Spleen (tissue), 11 donors: ENCODE results near the gene PHF3. TPM values are rescaled to one million over a fixed set of nuclear protein-coding genes. Genes with fewer than 3 reads are reported as not detected.

Experiments used
- DNase-seq: peaks from one replicate; pipeline ENCODE4 v3.0.0-alpha.2; 2020
- H3K27ac ChIP-seq, 8 donors: fragments of 200-600 bp; sonication (generic) in 7 of 8; 1 replicate in 4 of 8; 2 replicates in 4 of 8; pipeline versions ENCODE4 v1.5.0 to v1.8.0; 2016 to 2021; ENCODE audit warnings: inconsistent platforms in 4 of 8, mild to moderate bottlenecking in 4 of 8, moderate library complexity in 1 of 8
- H3K27me3 ChIP-seq, 7 donors: fragments of 200-600 bp; sonication (generic) in 6 of 7; replicated peaks in 1 of 7; 1 replicate in 4 of 7; 2 replicates in 3 of 7; pipeline versions ENCODE4 v1.5.0 to v1.8.0; 2016 to 2021; ENCODE audit warnings: inconsistent platforms in 3 of 7, mild to moderate bottlenecking in 1 of 7
- H3K36me3 ChIP-seq, 6 donors: fragments of 200-600 bp; sonication (generic) in 5 of 6; 1 replicate in 4 of 6; 2 replicates in 2 of 6; pipeline versions ENCODE4 v1.5.0 to v1.8.0; 2016 to 2021; ENCODE audit warnings: inconsistent platforms in 2 of 6
- H3K4me1 ChIP-seq, 6 donors: fragments of 200-600 bp; sonication (generic) in 5 of 6; 1 replicate in 3 of 6; 2 replicates in 3 of 6; pipeline versions ENCODE4 v1.5.0 to v1.8.0; 2016 to 2021; ENCODE audit warnings: inconsistent platforms in 3 of 6
- H3K4me3 ChIP-seq, 8 donors: fragments of 200-600 bp; sonication (generic) in 7 of 8; 1 replicate in 4 of 8; 2 replicates in 4 of 8; pipeline versions ENCODE4 v1.5.0 to v1.8.0; 2016 to 2021; ENCODE audit warnings: inconsistent platforms in 4 of 8, mild to moderate bottlenecking in 4 of 8, moderate library complexity in 2 of 8
- H3K9me3 ChIP-seq, 8 donors: fragments of 200-600 bp; sonication (generic) in 7 of 8; 1 replicate in 4 of 8; 2 replicates in 4 of 8; pipeline versions ENCODE4 v1.5.0 to v1.8.0; 2016 to 2021; ENCODE audit warnings: inconsistent platforms in 4 of 8
- CTCF ChIP-seq, 11 experiments: fragments of 200-600 bp in 7 of 11; fragments of 450-650 bp in 4 of 11; sonication (generic) in 4 of 11; IDR thresholded peaks in 8 of 11; conservative IDR thresholded peaks in 3 of 11; 1 replicate in 7 of 11; 2 replicates in 4 of 11; pipeline versions ENCODE4 v1.4.0 to v1.8.0; 2016 to 2021; ENCODE audit warnings: antibody characterized with exemption in 11 of 11, inconsistent platforms in 4 of 11, mild to moderate bottlenecking in 1 of 11
- POLR2A ChIP-seq, 3 donors: fragments of 450-650 bp; IDR thresholded peaks; one replicate each; pipeline ENCODE4 v1.5.1; 2017; ENCODE audit warnings: antibody characterized with exemption in 3 of 3, mild to moderate bottlenecking in 1 of 3
- POLR2AphosphoS5 ChIP-seq, 3 donors: sonication (generic); formaldehyde crosslinking; IDR thresholded peaks; one replicate each; pipeline ENCODE4 v1.5.1; 2017; ENCODE audit warnings: antibody characterized with exemption in 3 of 3
- WGBS, 5 donors: extraction: QIAGEN DNeasy Blood & Tissue Kit in 3 of 5; methylation state at CpG; one replicate each; pipeline versions ENCODE4 v1.1.5 to v1.1.7; 2013 to 2018; 5-methylcytosine and 5-hydroxymethylcytosine counted together
- intact Hi-C: fragments of 100-400 bp; cut with DNase I; formaldehyde crosslinking; loops from one replicate; pipeline ENCODE4 v1.15.0; 2023; ENCODE audit warnings: low total_unique reads
- polyA plus RNA-seq, 3 donors: library from polyadenylated mRNA; stranded (reverse); fragments of 200-250 nt; gene quantifications; one replicate each; pipeline ENCODE4 v1.2.1, GENCODE V29; 2013
- total RNA-seq, 7 donors: library from RNA; depleted of rRNA in 3 of 7; stranded (reverse); fragments of >200 nt in 3 of 7; fragmentation: NEBNext Ultra II Directional in 4 of 7; extraction: Animal tissue kit (Norgen Biotek cat#: 25700) in 4 of 7; gene quantifications; one replicate each; pipeline versions ENCODE4 v1.1.0 to v1.2.1, GENCODE V29; 2016 to 2021
- donor health status: healthy with polysubstance abuse.
- donor health status: DM: no; HTN: no; CAD: no; lungs with moderate emphysema.
- donor health status: DM: no; HTN: no; CAD: no.
- donor health status: Bipolar disorder and iron deficiency.
- donor health status: healthy.
- donor health status: DM: no; HTN: no; CAD: no.
- donor health status: DM: yes; HTN: yes; CAD: no.

Gene PHF3
- total and polyA plus RNA-seq, 10 donors, result 7.5 to 111 (median 71.8) TPM

GRCh38 chr6:63713332-63713731, 77.7 kb downstream of the PHF3 start:
- intact Hi-C loops, result no loop called here
- 95 to 98% (median 97%) methylated on average over 6 of the region's 6 CpGs for WGBS, 5 donors
- Histone ChIP-seq H3K27me3 (no peaks in the 10 kb centered on the region), H3K4me1 (no peaks in the 10 kb centered on the region), H3K9me3 (no peaks in the 10 kb centered on the region), H3K27ac (no peak overlapping the region), H3K36me3 (peaks cover 0 to 78% (median 46%) of the 10 kb centered on the region in 6 donors), H3K4me3 (no peak overlapping the region)
- no peak for DNase-seq
- TF ChIP-seq POLR2A (IDR thresholded peaks at IDR 0.05), result no peak
- TF ChIP-seq POLR2AphosphoS5 (IDR thresholded peaks at IDR 0.05), result no peak
- no peak for TF ChIP-seq CTCF (IDR thresholded peaks at IDR 0.05 in 8 of 11, conservative IDR thresholded peaks at IDR 0.05 in 3 of 11)

GRCh38 chr6:63714091-63714490, 78.5 kb downstream of the PHF3 start:
- H3K4me3 ChIP-seq, result no peak overlapping the region
- intact Hi-C loops, result no loop called here
- H3K4me1 ChIP-seq, result no peaks in the 10 kb centered on the region
- H3K9me3 ChIP-seq, result no peaks in the 10 kb centered on the region
- no peaks in the 10 kb centered on the region for H3K27me3 ChIP-seq
- H3K36me3 ChIP-seq, result peaks cover 0 to 71% (median 42%) of the 10 kb centered on the region in 6 donors
- no peak overlapping the region for H3K27ac ChIP-seq
- no peak for TF ChIP-seq POLR2AphosphoS5 (IDR thresholded peaks at IDR 0.05)
- no peak for TF ChIP-seq CTCF (IDR thresholded peaks at IDR 0.05 in 8 of 11, conservative IDR thresholded peaks at IDR 0.05 in 3 of 11)
- no peak for TF ChIP-seq POLR2A (IDR thresholded peaks at IDR 0.05)
- DNase-seq, result no peak

GRCh38 chr6:63716169-63716568, 80.6 kb downstream of the PHF3 start:
- Histone ChIP-seq H3K4me3 (no peak overlapping the region), H3K4me1 (no peaks in the 10 kb centered on the region), H3K9me3 (no peaks in the 10 kb centered on the region), H3K27ac (no peak overlapping the region), H3K27me3 (no peaks in the 10 kb centered on the region), H3K36me3 (peaks cover 0 to 50% (median 26%) of the 10 kb centered on the region in 6 donors)
- 92 to 99% (median 95%) methylated on average over 2 of the region's 2 CpGs for WGBS, 5 donors
- intact Hi-C loops, result no loop called here
- no peak for DNase-seq
- TF ChIP-seq CTCF (IDR thresholded peaks at IDR 0.05 in 8 of 11, conservative IDR thresholded peaks at IDR 0.05 in 3 of 11), result no peak
- TF ChIP-seq POLR2A (IDR thresholded peaks at IDR 0.05), result no peak
- TF ChIP-seq POLR2AphosphoS5 (IDR thresholded peaks at IDR 0.05), result no peak

GRCh38 chr6:63721181-63721580, 85.6 kb downstream of the PHF3 start:
- Histone ChIP-seq H3K4me3 (no peak overlapping the region), H3K27me3 (no peaks in the 10 kb centered on the region), H3K27ac (no peak overlapping the region), H3K4me1 (no peaks in the 10 kb centered on the region), H3K36me3 (peaks cover 0 to 5% (median 0%) of the 10 kb centered on the region in 6 donors), H3K9me3 (no peaks in the 10 kb centered on the region)
- intact Hi-C loops, result no loop called here
- WGBS, 5 donors, result 97 to 100% (median 100%) methylated on average over 1 of the region's 1 CpG
- DNase-seq, result no peak
- no peak for TF ChIP-seq POLR2AphosphoS5 (IDR thresholded peaks at IDR 0.05)
- TF ChIP-seq POLR2A (IDR thresholded peaks at IDR 0.05), result no peak
- TF ChIP-seq CTCF (IDR thresholded peaks at IDR 0.05 in 8 of 11, conservative IDR thresholded peaks at IDR 0.05 in 3 of 11), result no peak
